K562 (cell line): ENCODE measurements around the gene MYADML2. TPM values are rescaled to one million over a fixed set of nuclear protein-coding genes. Genes with fewer than 3 reads are reported as not detected.
A peak's percentile ranks its signal among the peaks of the same experiment; 100 is the strongest.

ENCODE experiments used
- BDP1 ChIP-seq: IDR thresholded peaks from 3 replicates; pipeline ENCODE4 v1.6.1; 2011; ENCODE audit not compliant: insufficient read length, insufficient read depth
- DACH1 ChIP-seq: fragments of 450-650 bp; IDR thresholded peaks from 2 replicates; pipeline ENCODE4 v1.6.1; 2018; ENCODE audit not compliant: partially characterized antibody
- HDAC1 ChIP-seq, 2 experiments: fragments of 450-650 bp; IDR thresholded peaks; 2 replicates each; pipeline ENCODE4 v1.6.1; 2016 to 2017; ENCODE audit warnings: inconsistent platforms in 1 of 2, mild to moderate bottlenecking in 1 of 2, moderate library complexity in 1 of 2
- NCOR1 ChIP-seq: fragments of 450-650 bp; IDR thresholded peaks from 2 replicates; pipeline ENCODE4 v1.6.1; 2016; ENCODE audit warnings: mild to moderate bottlenecking, moderate library complexity
- NR4A1 ChIP-seq, 2 experiments: fragments of 250-450 bp in 1 of 2; fragments of 450-650 bp in 1 of 2; sonication (Bioruptor Pico) in 1 of 2; IDR thresholded peaks; 2 replicates each; pipeline versions ENCODE4 v1.4.0 to v1.6.1; 2016 to 2020; ENCODE audit warnings: mild to moderate bottlenecking in 2 of 2, missing compliant biosample characterization in 1 of 2, missing genetic modification characterization in 1 of 2, moderate library complexity in 1 of 2
- PHTF2 ChIP-seq: fragments of 250-450 bp; sonication (Bioruptor Pico); IDR thresholded peaks from 2 replicates; pipeline ENCODE4 v1.5.0; 2021; ENCODE audit warnings: mild to moderate bottlenecking
- SAP30 ChIP-seq: fragments of 200-600 bp; sonication (generic); IDR thresholded peaks from 2 replicates; pipeline ENCODE4 v1.6.1; 2012; ENCODE audit warnings: borderline replicate concordance, low read depth, mild to moderate bottlenecking, moderate library complexity, low read length, control low read depth, inconsistent platforms; ENCODE audit not compliant: insufficient read depth, poor library complexity, severe bottlenecking
- SMC3 ChIP-seq: conservative IDR thresholded peaks from 2 replicates; pipeline ENCODE4 v1.6.1; 2011; ENCODE audit warnings: low read depth, low read length, improper control_type of control experiment; ENCODE audit not compliant: insufficient read depth
- SREBF1 ChIP-seq: fragments of 150-350 bp; IDR thresholded peaks from 2 replicates; pipeline ENCODE4 v1.6.1; 2014; ENCODE audit warnings: antibody characterized with exemption, low read depth, low read length, borderline replicate concordance
- TAF9B ChIP-seq: fragments of 450-650 bp; IDR thresholded peaks from 2 replicates; pipeline ENCODE4 v1.6.1; 2018; ENCODE audit warnings: mild to moderate bottlenecking; ENCODE audit not compliant: partially characterized antibody
- TBP ChIP-seq: optimal IDR thresholded peaks from 2 replicates; pipeline ENCODE3; 2011; ENCODE audit warnings: low read depth, low read length, improper control_type of control experiment
- XRCC5 ChIP-seq: fragments of 200-400 bp; formaldehyde crosslinking; IDR thresholded peaks from 2 replicates; pipeline ENCODE4 v1.6.1; 2017; ENCODE audit warnings: low read depth, mild to moderate bottlenecking, low read length
- ZNF3 ChIP-seq: fragments of 250-450 bp; sonication (Bioruptor Pico); IDR thresholded peaks from 2 replicates; pipeline ENCODE4 v1.5.0; 2021; ENCODE audit warnings: mild to moderate bottlenecking, moderate library complexity
- polyA plus RNA-seq, 8 experiments: library from polyadenylated mRNA; depleted of rRNA in 4 of 8; stranded (reverse) in 5 of 8; unstranded in 3 of 8; fragments of >200 nt; fragmentation: Nextera tagmentation in 2 of 8; fragmentation: Illumina TruSeq in 1 of 8; extraction: Ambion mirVana in 2 of 8; extraction: Trizol in 1 of 8; gene quantifications; 2 replicates each; pipeline versions ENCODE4 v1.2.1 to v1.2.3, GENCODE V29; 2011 to 2014; ENCODE audit warnings: inconsistent platforms in 1 of 8, missing spikeins in 1 of 8
- total RNA-seq, 7 experiments: library from RNA; depleted of rRNA in 6 of 7; stranded (reverse); fragments of >200 nt in 6 of 7; fragmentation: Illumina TruSeq in 2 of 7; extraction: Trizol in 2 of 7; gene quantifications; 2 replicates each; pipeline versions ENCODE4 v1.2.1 to v1.2.3, GENCODE V29; 2011 to 2021; ENCODE audit warnings: low replicate concordance in 1 of 7
- TF ChIP-seq, protein P1 (sequence below): fragments of 450-650 bp; formaldehyde crosslinking; IDR thresholded peaks from 2 replicates; pipeline ENCODE4 v1.4.0; 2020; ENCODE audit warnings: mild to moderate bottlenecking, moderate library complexity
- TF ChIP-seq, protein P2 (sequence below), 2 experiments: IDR thresholded peaks; 2 replicates each; pipeline ENCODE4 v1.6.1; 2011; ENCODE audit warnings: borderline replicate concordance in 1 of 2, control low read depth in 1 of 2, low read depth in 1 of 2, low read length in 1 of 2, mild to moderate bottlenecking in 1 of 2, mixed read lengths in 1 of 2, moderate library complexity in 1 of 2; ENCODE audit not compliant: insufficient read depth in 1 of 2, insufficient read length in 1 of 2, poor library complexity in 1 of 2, severe bottlenecking in 1 of 2; ENCODE audit errors: extremely low read depth in 1 of 2
- TF ChIP-seq, protein P3 (sequence below): fragments of 450-650 bp; IDR thresholded peaks from 2 replicates; pipeline ENCODE4 v1.6.1; 2016; ENCODE audit warnings: borderline replicate concordance
- TF ChIP-seq, protein P4 (sequence below): fragments of 150-350 bp; conservative IDR thresholded peaks from 2 replicates; pipeline ENCODE4 v1.6.1; 2014; ENCODE audit warnings: low read length
- TF ChIP-seq, protein P5 (sequence below): fragments of 250-450 bp; sonication (Bioruptor Pico); IDR thresholded peaks from 2 replicates; pipeline ENCODE4 v1.8.0; 2022; ENCODE audit warnings: moderate library complexity, mild to moderate bottlenecking, inconsistent platforms

The MYADML2 gene
- total and polyA plus RNA-seq, 9 of the 15 experiments (the other 6 are each of a cell fraction or from before 2014, with no cell fraction given): not detected

DNA sequence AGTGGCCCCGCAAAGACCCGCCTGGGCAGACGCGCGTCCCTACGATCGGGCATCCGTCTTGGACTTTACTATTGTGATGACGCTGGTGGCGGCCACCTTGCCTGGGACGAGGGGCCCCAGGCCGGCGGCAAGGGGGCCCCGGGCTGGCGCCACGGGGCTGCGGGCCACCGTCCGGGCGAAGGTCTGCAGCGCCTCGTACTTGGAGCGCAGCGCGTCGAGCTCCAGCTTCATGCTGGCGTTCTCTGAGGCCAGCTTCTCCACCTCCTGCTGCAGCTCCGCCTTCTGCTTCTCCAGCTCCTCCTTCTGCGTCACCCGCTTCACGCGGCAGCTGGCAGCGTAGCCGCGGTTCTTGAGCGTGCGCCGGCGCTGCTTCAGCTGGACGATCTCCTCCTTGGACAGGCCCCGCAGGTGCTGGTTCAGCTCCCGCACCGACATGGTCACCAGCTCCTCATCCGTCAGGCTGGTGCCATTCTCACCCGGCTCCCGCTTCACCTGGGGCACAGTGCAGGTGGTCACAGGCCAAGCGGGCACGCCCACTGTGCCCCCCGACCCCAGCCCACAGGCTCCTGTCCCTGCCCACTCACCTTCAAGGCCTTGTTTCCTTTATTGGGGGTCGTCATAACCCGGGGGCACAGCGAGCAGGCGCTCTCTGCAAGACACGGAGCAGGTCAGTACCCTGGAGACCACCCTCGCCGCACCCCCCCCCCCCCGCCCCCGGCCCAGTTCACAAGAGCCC is 24.3 kb downstream of the MYADML2 start (continued):
- TF ChIP-seq, protein P1, sequence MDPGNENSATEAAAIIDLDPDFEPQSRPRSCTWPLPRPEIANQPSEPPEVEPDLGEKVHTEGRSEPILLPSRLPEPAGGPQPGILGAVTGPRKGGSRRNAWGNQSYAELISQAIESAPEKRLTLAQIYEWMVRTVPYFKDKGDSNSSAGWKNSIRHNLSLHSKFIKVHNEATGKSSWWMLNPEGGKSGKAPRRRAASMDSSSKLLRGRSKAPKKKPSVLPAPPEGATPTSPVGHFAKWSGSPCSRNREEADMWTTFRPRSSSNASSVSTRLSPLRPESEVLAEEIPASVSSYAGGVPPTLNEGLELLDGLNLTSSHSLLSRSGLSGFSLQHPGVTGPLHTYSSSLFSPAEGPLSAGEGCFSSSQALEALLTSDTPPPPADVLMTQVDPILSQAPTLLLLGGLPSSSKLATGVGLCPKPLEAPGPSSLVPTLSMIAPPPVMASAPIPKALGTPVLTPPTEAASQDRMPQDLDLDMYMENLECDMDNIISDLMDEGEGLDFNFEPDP (CRISPR knock-in tag): no peak
- TF ChIP-seq, protein P2, sequence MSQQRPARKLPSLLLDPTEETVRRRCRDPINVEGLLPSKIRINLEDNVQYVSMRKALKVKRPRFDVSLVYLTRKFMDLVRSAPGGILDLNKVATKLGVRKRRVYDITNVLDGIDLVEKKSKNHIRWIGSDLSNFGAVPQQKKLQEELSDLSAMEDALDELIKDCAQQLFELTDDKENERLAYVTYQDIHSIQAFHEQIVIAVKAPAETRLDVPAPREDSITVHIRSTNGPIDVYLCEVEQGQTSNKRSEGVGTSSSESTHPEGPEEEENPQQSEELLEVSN (IDR thresholded peaks at IDR 0.05; ENCODE audit: borderline replicate concordance in 1 of 2, extremely low read depth in 1 of 2, insufficient read depth in 1 of 2, insufficient read length in 1 of 2, low read depth in 1 of 2, low read length in 1 of 2, poor library complexity in 1 of 2, severe bottlenecking in 1 of 2): peak; percentile 92 to 95
- TF ChIP-seq XRCC5: no peak
- TF ChIP-seq, protein P3, sequence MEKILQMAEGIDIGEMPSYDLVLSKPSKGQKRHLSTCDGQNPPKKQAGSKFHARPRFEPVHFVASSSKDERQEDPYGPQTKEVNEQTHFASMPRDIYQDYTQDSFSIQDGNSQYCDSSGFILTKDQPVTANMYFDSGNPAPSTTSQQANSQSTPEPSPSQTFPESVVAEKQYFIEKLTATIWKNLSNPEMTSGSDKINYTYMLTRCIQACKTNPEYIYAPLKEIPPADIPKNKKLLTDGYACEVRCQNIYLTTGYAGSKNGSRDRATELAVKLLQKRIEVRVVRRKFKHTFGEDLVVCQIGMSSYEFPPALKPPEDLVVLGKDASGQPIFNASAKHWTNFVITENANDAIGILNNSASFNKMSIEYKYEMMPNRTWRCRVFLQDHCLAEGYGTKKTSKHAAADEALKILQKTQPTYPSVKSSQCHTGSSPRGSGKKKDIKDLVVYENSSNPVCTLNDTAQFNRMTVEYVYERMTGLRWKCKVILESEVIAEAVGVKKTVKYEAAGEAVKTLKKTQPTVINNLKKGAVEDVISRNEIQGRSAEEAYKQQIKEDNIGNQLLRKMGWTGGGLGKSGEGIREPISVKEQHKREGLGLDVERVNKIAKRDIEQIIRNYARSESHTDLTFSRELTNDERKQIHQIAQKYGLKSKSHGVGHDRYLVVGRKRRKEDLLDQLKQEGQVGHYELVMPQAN: no peak
- peak in 1 of 2 experiments; percentile 55; a peak in 2 of 4 replicates for TF ChIP-seq HDAC1 (IDR thresholded peaks at IDR 0.05)
- TF ChIP-seq, protein P4, sequence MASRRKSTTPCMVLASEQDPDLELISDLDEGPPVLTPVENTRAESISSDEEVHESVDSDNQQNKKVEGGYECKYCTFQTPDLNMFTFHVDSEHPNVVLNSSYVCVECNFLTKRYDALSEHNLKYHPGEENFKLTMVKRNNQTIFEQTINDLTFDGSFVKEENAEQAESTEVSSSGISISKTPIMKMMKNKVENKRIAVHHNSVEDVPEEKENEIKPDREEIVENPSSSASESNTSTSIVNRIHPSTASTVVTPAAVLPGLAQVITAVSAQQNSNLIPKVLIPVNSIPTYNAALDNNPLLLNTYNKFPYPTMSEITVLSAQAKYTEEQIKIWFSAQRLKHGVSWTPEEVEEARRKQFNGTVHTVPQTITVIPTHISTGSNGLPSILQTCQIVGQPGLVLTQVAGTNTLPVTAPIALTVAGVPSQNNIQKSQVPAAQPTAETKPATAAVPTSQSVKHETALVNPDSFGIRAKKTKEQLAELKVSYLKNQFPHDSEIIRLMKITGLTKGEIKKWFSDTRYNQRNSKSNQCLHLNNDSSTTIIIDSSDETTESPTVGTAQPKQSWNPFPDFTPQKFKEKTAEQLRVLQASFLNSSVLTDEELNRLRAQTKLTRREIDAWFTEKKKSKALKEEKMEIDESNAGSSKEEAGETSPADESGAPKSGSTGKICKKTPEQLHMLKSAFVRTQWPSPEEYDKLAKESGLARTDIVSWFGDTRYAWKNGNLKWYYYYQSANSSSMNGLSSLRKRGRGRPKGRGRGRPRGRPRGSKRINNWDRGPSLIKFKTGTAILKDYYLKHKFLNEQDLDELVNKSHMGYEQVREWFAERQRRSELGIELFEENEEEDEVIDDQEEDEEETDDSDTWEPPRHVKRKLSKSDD: no peak
- TF ChIP-seq BDP1: no peak
- TF ChIP-seq SMC3: no peak
- TF ChIP-seq ZNF3 (CRISPR knock-in tag): no peak
- peak; percentile 38 for TF ChIP-seq SAP30
- no peak for TF ChIP-seq PHTF2
- TF ChIP-seq, protein P5, sequence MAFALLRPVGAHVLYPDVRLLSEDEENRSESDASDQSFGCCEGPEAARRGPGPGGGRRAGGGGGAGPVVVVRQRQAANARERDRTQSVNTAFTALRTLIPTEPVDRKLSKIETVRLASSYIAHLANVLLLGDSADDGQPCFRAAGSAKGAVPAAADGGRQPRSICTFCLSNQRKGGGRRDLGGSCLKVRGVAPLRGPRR: no peak
- no peak for TF ChIP-seq TAF9B
- no peak for TF ChIP-seq NR4A1 (CRISPR knock-in tag; IDR thresholded peaks at IDR 0.05)
- TF ChIP-seq NR4A1 (tag; IDR thresholded peaks at IDR 0.05): 0 out of 2 replicates have a peak, but pooled peaks have one; percentile 47
- no peak for TF ChIP-seq SREBF1
- TF ChIP-seq TBP: no peak
- no peak for TF ChIP-seq NCOR1
- peak; percentile 60 for TF ChIP-seq DACH1
